Measurements from ENCODE around the gene SIRT4. TPM values are rescaled to one million over a fixed set of nuclear protein-coding genes. Genes with fewer than 3 reads are reported as not detected.

SIRT4 gene
- total RNA-seq, 4 donors from 2014 or later = 0.87 to 5.7 (median 1.9) TPM

DNA sequence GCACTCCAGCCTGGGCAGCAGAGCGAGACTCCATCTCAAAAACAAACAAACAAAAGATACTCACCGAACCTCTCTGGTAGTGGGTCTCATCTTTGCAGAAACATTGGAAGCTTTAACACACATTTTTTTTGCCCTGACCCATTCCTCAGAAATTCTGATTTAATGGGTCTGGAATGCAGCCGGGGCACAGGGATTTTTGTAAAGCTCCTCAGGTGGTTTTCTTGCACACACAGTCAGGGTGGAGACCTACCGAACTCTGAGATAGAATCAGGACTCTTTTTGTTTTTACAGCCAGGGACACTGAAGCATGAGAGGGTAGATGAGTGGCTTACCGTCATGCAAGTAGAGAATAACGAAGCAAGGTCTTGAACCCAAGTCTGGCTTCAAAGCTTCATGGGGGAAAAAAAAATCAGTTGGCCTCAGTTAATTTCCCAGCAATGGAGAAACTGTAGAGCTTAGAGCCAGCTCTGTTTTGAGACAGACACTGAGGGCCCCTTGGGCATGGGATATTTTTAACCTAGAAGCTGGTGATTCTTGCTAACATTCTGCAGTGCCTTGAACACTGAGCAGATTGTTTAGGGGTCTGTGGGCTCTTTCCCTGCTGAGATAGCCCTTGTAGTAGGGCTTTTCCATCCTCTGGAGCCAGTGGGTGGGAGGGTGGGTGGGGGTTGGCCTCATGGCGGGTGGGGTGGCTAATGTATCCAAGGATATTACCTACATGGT lies 15.2 kb upstream of the SIRT4 start:
- H3K4me3 ChIP-seq = no peak overlapping the region
- TF ChIP-seq, protein P1, sequence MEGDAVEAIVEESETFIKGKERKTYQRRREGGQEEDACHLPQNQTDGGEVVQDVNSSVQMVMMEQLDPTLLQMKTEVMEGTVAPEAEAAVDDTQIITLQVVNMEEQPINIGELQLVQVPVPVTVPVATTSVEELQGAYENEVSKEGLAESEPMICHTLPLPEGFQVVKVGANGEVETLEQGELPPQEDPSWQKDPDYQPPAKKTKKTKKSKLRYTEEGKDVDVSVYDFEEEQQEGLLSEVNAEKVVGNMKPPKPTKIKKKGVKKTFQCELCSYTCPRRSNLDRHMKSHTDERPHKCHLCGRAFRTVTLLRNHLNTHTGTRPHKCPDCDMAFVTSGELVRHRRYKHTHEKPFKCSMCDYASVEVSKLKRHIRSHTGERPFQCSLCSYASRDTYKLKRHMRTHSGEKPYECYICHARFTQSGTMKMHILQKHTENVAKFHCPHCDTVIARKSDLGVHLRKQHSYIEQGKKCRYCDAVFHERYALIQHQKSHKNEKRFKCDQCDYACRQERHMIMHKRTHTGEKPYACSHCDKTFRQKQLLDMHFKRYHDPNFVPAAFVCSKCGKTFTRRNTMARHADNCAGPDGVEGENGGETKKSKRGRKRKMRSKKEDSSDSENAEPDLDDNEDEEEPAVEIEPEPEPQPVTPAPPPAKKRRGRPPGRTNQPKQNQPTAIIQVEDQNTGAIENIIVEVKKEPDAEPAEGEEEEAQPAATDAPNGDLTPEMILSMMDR (IDR thresholded peaks at IDR 0.05) = no peak
- no peak for TF ChIP-seq EP300 (IDR thresholded peaks at IDR 0.05)
- H3K27me3 ChIP-seq = no peaks in the 10 kb centered on the region
- no peaks in the 10 kb centered on the region for H3K36me3 ChIP-seq
- no peaks in the 10 kb centered on the region for H3K9me3 ChIP-seq
- no peak for DNase-seq (ENCODE audit: low spot score in 2 of 2)
- WGBS, 2 donors = 37 to 53% methylated on average over 7 of the region's 7 CpGs
- H3K27ac ChIP-seq = no peak overlapping the region
- H3K4me1 ChIP-seq = peaks cover 0 to 20% (median 3%) of the 10 kb centered on the region in 4 donors

- H3K4me1 ChIP-seq = peaks cover 0 to 20% (median 3%) of the 10 kb centered on the region in 4 donors
- H3K4me3 ChIP-seq = no peak overlapping the region
- H3K27me3 ChIP-seq = no peaks in the 10 kb centered on the region
- no peak for DNase-seq (ENCODE audit: low spot score in 2 of 2)
- H3K9me3 ChIP-seq = no peaks in the 10 kb centered on the region
- no peak for TF ChIP-seq POLR2A (IDR thresholded peaks at IDR 0.05)
- TF ChIP-seq, protein P1 (IDR thresholded peaks at IDR 0.05) = no peak
- no peak for TF ChIP-seq EP300 (IDR thresholded peaks at IDR 0.05)
- H3K36me3 ChIP-seq = no peaks in the 10 kb centered on the region
- WGBS, 2 donors = 79 to 82% methylated on average over 12 of the region's 12 CpGs
- no peak overlapping the region for H3K27ac ChIP-seq
Measured at GRCh38 chr12:120287491-120287890, 14.6 kb upstream of the SIRT4 start.

GRCh38 chr12:120290609-120291305 lies 11.4 kb upstream of the SIRT4 start:
- DNase-seq (ENCODE audit: low spot score in 2 of 2) = peak in 1 of 2 donors; percentile 10
- H3K4me3 ChIP-seq = peak overlapping the region in 3 of 4 donors; percentile 10 to 63 (median 60)
- H3K36me3 ChIP-seq = no peaks in the 10 kb centered on the region
- peak overlapping the region; percentile 90 to 96 (median 95) for H3K27ac ChIP-seq
- TF ChIP-seq, protein P1 (IDR thresholded peaks at IDR 0.05) = no peak
- no peak for TF ChIP-seq POLR2A (IDR thresholded peaks at IDR 0.05)
- TF ChIP-seq EP300 (IDR thresholded peaks at IDR 0.05) = no peak
- WGBS, 2 donors = 26 to 32% methylated on average over 22 of the region's 22 CpGs
- no peaks in the 10 kb centered on the region for H3K27me3 ChIP-seq
- H3K9me3 ChIP-seq = no peaks in the 10 kb centered on the region
- H3K4me1 ChIP-seq = peaks cover 0 to 28% (median 3%) of the 10 kb centered on the region in 4 donors

GRCh38 chr12:120292411-120292660 lies 9.8 kb upstream of the SIRT4 start:
- no peaks in the 10 kb centered on the region for H3K9me3 ChIP-seq
- 0 to 1% methylated on average over 17 of the region's 17 CpGs for WGBS, 2 donors

More at GRCh38 chr12:120292411-120292660, 9.8 kb upstream of the SIRT4 start:
- no peak for DNase-seq (ENCODE audit: low spot score in 2 of 2)
- Histone ChIP-seq H3K27me3 (no peaks in the 10 kb centered on the region), H3K4me1 (peaks cover 0 to 22% (median 3%) of the 10 kb centered on the region in 4 donors), H3K36me3 (no peaks in the 10 kb centered on the region), H3K27ac (peak overlapping the region; percentile 90 to 96 (median 95)), H3K4me3 (peak overlapping the region; percentile 33 to 66 (median 62))
- TF ChIP-seq, protein P1 (IDR thresholded peaks at IDR 0.05) = no peak
- no peak for TF ChIP-seq POLR2A (IDR thresholded peaks at IDR 0.05)
- TF ChIP-seq EP300 (IDR thresholded peaks at IDR 0.05) = no peak
